Occipital lobe (tissue), 2 donors: ENCODE results near the gene MILR1. TPM values are rescaled to one million over a fixed set of nuclear protein-coding genes. Genes with fewer than 3 reads are reported as not detected.
"Not testable (repeated sequence)": the region's sequence is repeated elsewhere in the genome, so short reads cannot be mapped to it uniquely, and the experiment has no call there.

Source experiments
- DNase-seq: peaks from one replicate; lab custom pipeline; 2025; lab: John Stamatoyannopoulos, UW
- total RNA-seq: library from RNA; depleted of rRNA; stranded (reverse); fragments of >200 nt; gene quantifications from one replicate; pipeline ENCODE4 v1.2.3, GENCODE V29; 2014

Gene MILR1
- total RNA-seq, 1 donor from 2014 or later, result 2.2 TPM

DNA sequence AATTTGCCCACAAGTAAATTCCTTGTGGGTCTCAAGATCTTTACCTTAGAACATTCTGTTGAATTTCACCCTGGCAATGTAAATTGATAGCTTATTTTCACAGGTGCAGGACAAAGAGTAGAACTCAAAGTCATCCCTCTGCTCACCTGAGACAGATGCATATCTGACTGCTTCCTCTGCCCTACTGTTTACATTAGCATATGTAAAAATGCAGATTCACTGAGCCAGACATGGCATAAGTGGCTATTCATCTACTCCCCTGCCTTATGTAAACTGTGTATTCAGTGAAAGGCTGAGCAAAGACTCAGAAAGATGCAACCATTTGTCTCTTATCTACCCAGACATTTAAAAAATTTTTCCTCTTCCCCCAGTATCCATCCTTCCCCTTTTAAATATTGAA is 22.3 kb upstream of the MILR1 start:
- DNase-seq, result no peak

DNA sequence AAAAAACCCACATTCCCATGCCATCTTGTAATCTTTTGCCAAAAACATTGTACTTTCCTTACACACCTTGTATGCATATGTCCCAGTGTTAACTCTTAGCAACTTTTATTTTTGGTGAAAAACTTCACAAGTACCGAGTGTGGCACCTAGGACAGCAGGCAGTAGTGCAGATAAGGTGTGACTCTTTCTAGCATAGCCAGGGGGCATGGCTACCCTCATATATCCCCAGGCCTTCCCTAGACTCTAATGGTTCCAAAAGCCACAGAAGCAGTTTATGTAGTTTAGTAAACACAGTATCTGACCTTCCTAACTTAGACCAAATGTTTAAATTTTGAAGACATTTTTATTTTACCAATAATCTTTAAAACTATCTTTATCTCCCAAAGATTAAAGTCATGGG is 20.5 kb upstream of the MILR1 start:
- DNase-seq, result no peak

DNA sequence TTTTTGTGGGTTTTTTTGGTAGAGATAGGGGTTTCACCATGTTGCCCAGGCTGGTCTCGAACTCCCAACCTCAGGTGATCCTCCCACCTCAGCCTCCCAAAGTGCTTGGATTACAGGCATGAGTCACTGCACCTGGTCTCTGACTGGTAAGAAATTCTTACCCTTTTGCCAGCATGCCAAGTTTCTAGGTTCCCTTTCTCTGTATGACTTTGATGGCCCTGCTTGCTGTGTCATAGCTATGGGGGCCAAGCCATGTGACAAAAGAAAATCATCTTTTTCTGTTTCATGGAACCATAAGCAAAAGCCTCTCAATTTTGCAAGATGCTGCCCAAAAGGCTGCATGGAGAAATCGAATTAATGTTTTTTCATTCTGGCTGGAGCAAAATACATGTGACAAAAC is 18.9 kb upstream of the MILR1 start:
- not testable (repeated sequence) for DNase-seq

DNA sequence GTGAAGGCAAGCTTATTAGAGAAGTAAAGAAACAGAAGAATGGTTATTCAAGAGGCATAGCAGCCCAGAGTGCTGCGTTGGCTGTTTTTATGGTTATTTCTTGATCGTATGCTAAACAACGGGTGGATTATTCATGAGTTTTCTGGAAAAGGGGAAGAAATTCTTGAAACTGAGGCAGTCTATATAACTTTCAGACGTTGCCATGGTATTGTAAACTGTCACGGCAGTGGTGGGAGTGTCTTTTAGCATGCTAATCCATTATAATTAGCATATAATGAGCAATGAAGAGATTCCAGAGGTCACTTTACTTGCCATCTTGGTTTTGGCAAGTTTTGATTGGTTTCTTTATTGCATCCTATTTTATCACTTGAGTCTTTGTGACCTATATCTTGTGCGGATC is 17.4 kb upstream of the MILR1 start:
- no peak for DNase-seq

DNA sequence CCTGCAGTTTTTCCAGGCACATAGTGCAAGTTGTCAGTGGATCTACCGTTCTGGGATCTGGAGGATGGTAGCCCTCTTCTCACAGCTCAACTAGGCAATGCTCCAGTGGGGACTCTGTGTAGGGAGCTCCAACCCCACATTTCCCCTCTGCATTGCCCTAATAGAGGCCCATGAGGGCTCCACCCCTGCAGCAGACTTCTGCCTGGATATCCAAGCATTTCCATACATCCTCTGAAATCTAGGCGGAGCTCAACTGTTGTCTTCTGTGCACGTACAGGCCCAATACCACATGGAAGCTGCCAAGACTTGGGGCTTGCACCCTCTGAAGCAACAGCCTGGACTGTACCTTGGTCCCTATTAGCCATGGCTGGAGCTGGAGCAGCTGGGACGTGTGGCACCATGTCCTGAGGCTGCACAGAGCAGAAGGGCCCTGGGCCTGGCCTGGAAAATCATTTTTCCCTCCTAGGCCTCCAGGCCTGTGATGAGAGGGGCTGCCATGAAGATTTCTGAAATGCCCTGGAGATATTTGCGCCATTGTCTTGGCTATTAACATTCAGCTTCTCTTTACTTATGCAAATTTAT is 10.9 kb upstream of the MILR1 start:
- DNase-seq, result no peak

DNA sequence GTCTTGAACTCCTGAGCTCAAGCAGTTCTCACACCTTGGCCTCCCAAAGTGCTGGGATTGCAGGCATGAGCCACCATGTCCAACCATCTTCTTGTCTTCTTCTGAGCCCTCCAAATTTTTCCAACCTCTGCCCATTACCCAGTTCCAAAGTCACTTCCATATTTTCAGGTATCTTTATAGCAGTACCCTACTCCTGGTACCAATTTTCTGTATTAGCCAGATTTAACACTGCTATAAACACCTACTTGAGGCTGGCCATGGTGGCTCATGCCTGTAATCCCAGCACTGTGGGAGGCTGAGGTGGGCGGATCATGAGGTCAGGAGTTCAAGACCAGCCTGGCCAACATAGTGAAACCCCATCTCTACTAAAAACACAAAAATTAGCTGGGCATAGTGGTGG is 9.4 kb upstream of the MILR1 start:
- DNase-seq, result not testable (repeated sequence)

DNA sequence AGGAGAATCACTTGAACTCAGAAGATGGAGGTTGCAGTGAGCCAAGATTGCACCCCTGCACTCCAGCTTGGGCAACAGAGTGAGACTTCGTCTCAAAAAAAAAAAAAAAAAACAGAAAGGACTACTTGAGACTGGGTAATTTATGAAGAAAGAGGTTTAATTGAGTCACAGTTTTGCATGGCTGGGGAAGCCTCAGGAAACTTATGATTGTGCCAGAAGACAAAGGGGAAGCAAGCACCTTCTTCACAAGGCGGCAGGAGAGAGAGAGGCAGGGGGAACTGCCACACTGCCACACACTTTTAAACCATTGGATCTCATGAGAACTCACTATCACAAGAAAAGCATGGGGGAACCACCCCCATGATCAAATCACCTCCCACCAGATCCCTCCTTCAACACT is 9.0 kb upstream of the MILR1 start:
- DNase-seq, result no peak

DNA sequence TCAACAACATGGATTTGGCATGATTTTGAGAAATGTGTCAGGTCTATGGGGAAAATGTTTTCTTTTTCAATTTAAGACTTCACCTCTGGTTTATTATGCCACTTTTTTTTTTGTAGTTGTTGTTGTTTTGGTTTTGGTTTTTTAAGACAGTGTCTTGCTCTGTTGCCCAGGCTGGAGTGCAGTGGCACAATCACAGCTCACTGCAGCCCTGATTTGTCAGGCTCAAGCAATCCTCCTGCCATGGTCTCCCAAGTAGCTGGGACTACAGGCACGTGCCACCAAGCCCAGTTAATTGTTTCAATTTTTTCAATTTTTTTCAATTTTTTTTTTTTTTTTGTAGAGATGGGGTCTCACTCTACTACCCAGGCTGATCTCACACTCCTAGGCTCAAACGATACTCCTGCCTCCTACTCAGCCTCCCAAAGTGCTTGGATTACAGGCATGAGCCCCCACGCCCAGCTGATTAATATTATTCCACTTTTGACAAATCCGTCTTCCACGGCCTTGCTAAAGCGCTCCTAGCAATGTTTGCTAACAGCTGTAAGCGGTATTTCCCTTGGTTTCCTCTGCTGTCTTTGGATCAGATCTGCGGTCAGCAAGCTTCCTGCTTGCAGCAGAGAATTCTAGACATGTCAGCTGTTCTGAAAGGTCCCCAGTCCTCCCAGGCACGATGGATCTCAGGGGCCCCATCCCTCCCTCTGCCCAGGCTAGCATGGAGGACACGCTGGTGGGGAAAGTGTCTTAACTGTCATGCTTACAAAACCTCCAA is 7.0 kb upstream of the MILR1 start:
- no peak for DNase-seq

DNA sequence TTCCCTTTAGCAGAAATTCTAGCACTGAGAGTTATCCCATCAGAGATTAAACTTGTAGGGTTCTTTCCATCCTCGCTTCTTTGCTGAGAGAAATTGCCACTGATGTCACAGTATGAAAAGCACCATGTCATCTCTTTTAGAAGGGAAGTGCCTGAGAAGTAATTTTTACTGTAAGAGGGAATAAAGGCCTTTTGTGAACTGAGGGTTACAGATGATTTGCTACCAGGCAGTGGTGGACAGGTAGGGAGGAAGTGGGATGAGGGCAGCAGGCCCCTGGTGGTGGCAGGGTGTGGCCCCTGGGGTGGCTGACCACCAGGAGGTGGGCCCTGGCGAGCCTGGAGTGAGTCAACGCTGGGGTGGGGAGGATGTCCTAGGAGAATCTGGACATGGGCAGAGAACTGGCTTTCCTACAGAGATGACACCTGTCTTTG is 6.4 kb upstream of the MILR1 start:
- no peak for DNase-seq

DNA sequence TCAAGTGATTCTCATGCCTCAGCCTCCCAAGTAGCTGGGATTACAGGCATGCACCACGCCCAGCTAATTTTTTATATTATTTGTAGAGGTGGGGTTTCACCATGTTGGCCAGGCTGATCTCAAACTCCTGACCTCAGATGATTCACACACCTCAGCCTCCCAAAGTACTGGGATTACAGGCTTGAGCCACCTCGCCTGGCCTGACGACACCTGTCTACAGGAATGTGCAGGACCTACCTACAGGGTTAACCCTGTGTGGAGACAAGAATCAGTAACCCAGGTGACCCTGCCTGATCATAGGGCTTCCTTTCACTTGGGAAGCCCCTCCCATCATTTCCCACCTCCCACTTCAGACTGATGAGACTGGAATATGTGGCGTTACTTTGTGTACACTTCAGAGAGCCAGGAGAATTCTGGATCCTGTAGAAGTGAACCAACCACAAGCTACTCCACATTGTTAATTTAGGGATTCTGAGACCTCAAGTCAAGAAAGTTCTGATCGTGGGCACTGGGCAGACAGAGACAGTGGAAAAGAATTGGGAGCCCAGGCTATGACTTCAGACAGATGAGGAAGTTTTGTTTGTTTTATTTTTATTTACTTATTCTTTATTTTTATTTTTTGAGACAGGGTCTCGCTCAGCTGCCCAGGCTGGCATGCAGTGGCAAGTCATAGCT is 5.7 kb upstream of the MILR1 start:
- DNase-seq, result no peak

DNA sequence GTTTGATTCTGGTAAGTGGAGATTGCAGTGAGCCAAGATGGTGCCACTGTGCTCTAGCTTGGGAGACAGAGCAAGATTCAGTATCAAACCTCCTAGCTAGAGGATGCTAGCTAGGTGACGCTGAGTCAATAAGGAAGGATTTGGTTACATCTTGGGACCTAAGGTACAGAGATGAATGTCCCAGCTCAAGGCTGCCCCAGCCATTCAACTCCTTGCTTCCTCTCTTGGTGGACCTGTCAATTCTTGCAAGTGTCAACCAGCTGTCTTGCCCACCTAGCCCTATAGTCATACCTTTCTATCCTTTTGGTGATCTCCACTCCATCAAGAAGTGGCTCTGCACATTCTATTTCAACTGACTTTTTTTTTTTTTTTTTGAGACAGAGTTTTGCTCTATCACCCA is 1.4 kb upstream of the MILR1 start:
- no peak for DNase-seq

DNA sequence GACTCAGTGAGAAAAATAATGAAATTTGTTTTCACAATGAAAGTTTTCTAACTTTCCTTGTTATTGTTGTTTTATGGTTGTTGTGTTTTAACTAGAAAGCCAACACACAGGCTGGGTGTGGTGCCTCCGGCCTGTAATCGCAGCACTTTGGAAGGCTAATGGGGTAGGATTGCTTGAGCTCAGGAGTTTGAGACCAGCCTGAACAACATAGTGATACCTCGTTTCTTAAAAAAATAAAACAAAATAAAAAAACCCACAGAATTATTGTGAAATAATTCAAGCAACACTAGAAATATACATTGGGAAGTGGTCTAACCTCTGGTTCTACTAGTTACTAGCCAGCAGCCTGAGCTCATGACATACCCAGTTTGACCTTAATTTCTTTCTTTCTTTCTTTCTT is 630 bp downstream of the MILR1 start:
- DNase-seq, result no peak

DNA sequence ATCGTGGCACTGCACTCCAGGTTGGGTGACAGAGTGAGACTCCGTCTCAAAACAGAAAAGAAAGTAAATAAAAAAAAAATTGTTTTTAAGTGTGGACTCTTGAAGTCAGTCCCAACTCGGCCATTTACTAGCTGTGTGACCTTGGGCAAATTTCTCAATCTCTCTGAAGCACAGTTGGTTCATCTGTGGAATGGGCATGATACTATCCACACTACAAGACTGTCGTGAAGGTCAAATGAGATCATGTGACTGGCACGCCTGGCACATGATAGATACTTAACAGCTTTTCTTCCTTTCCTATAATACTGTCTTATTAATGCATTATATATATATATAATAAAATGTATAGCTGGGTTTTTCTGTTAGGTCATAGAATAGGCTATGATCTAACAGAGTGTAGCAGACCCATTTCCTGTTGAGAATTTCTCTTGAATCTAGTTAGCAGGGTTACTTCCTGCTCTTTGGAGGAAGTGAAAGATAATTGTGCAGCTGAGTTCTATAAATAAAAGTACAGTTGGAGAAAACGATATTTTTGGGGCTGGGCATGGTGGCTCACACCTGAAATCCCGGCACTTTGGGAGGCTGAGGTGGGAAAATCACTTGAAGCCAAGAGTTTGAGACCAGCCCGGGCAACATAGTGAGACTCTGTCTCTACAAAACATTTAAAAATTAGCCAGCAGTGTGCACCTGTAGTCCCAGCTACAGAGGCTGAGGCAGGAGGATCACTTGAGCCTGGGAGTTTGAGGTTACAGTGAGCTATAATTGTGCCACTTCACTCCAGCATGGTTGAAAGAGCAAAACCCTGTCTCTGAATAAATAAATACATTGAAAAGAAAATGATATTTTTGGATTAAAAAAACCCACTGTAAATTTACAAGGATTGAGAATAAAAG is 7.3 kb downstream of the MILR1 start:
- DNase-seq, result no peak

DNA sequence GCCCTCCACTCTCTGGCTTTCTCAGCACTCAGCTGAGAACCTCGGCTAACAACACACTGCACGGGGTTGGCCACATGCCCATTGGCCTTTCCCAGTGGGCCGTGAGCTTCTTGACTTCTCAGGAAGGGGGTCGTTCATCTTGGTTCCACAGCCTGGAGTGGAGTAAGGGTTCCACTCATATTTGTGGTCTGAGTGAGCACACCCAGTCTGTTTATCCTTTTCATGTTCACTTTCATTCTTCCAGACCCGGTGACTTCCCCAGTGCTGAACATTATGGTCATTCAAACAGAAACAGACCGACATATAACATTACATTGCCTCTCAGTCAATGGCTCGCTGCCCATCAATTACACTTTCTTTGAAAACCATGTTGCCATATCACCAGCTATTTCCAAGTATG is 8.2 kb downstream of the MILR1 start:
- DNase-seq, result no peak

DNA sequence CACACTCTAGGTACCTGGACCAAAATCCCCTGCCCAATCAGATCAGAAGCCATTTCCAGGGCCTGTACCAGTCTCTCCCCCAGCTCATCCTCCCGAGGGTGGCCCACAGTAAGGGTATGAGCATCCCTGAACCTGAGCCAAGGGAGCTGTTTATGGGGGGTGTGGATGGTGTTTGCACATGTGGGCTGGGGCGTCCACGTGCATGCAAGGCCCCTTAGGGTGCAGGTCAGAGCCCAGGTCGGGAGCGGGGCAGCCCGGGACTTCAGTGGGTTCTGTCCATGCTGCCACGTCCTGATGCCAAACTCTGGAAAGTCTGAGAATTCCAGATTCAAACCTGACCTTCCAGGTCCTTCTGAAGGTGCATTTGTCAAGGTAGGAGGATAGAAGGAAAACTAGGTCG is 9.8 kb downstream of the MILR1 start:
- no peak for DNase-seq

DNA sequence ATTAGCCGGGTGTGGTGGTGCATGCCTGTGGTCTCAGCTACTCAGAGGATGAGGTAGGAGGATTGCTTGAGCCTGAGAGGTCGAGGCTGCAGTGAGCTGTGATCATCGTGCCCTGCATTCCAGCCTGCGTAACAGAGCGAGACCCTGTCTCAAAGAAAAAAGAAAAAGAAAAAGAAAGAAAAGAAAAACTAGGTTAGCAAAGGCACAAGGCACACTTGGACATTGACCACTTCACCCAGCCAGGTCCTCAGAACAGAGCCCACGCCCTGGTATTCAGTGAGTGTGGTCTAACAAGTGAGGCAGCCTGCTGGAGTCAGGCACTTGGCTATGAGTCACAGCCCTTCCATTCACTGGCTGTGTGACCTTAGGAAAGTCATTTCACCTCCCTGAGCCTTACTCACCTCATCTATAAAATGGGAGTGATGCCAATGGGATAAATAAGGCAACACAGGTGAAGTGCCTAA is 10.4 kb downstream of the MILR1 start:
- no peak for DNase-seq

DNA sequence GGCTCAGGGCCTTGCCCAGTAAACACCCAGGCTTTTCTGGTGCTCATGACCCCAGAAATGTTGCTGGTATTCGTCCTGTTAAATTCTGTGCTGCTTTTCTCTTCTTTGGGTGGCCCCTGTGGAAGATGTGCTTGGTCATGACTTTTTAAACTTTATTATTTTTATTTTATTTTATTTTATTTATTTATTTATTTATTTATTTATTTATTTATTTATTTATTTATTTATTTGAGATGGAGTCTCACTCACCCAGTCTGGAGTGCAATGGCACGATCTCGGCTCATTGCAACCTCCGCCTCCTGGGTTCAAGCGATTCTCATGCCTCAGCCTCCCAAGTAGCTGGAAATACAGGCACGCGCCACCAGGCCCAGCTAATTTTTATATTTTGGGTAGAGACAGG is 10.9 kb downstream of the MILR1 start:
- DNase-seq, result not testable (repeated sequence)

DNA sequence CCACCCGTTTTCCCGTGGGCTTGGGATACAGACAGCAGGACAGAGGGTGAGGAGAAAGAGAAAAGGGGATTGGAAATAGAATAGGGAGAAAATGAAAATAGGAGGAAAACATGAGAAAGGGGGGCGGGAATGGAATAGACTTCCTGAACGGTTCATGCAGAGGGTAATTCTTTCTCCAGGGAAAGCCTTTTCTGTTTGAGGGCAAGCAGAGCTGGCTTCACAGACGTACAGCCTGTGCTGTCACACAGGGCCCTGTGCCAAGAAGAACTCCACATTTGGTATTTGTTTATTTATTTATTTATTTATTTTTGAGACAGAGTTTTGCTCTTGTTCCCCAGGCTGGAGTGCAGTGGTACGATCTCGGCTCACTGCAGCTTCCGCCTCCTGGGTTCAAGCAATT is 12.0 kb downstream of the MILR1 start:
- DNase-seq, result no peak

DNA sequence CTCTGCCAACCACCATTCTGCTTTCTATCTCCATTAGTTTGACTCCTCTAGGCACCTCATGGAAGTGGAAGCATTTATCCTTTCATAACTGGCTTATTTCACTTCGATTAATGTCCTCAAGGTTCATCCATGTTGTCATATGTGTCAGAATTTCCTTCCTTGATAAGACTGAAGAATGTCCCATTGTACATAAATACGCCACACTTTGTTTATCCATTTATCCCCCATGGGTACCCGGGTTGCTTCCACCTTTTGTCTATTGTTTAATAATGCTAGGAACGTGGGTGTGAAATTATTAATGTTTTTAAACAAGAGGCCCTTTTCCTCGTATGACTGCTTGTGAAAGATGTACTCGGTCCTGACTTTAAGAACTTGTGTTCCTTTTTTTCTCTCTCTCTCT is 12.9 kb downstream of the MILR1 start:
- no peak for DNase-seq

DNA sequence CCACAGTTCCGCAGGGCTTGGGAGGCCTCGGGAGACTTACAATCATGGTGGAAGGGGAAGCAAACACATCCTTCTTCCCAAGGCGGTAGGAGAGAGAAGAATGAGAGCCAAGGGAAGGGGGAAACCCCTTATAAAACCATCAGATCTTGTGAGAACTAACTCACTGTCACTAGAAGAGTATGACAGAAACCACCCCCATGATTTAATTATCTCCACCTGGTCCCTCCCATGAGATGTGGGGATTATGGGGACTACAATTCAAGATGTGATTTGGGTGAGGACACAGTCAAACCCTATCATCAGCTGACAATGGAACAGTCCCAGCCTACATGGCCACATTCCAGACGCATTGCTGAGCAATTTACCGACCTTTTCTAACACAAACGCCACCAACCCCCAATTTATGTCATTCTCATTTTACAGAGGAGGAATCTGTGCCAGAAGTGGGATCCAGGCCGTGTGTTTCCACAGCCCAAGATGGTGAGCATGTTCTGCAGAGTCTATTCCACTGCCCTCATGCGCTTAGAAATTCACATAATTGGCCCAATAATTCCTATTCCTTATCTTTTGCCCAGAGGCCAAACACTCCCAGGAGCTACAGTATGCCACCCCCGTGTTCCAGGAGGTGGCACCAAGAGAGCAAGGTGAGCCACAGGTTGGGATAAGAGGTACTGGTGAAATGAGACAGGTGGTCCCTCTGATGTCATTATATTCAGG is 17.3 kb downstream of the MILR1 start:
- no peak for DNase-seq

DNA sequence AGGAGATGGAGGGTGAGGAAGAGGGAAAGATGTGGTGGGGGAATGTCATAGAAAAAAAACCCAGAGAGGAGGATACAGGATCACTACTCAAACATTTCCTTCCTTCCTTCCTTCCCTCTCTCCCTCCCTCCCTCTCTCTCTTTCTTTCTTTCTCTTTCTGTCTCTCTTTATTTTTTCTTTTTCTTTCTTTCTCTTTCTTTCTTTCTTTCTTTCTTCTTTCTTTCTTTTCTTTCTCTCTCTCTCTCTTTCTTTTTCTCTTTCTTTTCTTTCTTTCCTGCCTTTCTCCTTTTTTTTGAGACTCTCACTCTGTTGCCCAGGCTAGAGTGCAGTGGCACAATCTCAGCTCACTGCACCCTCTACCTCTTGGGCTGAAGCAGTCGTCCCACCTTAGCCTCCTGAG is 17.9 kb downstream of the MILR1 start:
- not testable (repeated sequence) for DNase-seq
